GM11168 (cell line): Measurements from ENCODE around the gene MYT1.
"Not testable (repeated sequence)": the region's sequence is repeated elsewhere in the genome, so short reads cannot be mapped to it uniquely, and the experiment has no call there.

ENCODE experiments used
- in situ Hi-C: fragments of 300-500 bp; cut with MboI; formaldehyde crosslinking; loops from one replicate; pipeline ENCODE4 v1.12.0; 2022; ENCODE audit warnings: low sequenced_read_pairs; ENCODE audit not compliant: unreplicated experiment

The MYT1 gene

GRCh38 chr20:64258071-64258823, 94.0 kb downstream of the MYT1 start:
- in situ Hi-C loops = no loop called here

- in situ Hi-C loops = no loop called here
Measured at GRCh38 chr20:64260239-64260638, 96.0 kb downstream of the MYT1 start.

GRCh38 chr20:64261138-64261537, 96.9 kb downstream of the MYT1 start:
- in situ Hi-C loops = no loop called here

GRCh38 chr20:64264091-64264490, 99.8 kb downstream of the MYT1 start:
- in situ Hi-C loops = no loop called here

DNA sequence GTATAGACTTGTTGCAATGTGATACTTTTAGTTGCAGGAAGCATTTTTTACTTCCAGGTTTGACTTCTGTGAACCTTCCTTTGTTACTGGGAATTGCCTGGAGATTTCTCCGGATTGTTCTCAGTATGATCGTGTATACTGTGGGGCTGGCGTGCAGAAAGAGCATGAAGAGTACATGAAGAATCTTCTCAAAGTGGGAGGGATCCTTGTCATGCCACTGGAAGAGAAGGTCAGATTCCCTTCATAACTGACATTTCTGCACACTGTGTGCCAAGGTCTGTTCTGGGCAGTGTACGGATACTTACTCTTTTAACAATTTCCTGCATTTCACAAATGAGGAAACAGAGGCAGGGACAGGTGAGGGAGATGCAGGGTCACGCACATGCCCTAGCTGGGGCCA, 100.9 kb downstream of the MYT1 start:
- in situ Hi-C loops = no loop called here

DNA sequence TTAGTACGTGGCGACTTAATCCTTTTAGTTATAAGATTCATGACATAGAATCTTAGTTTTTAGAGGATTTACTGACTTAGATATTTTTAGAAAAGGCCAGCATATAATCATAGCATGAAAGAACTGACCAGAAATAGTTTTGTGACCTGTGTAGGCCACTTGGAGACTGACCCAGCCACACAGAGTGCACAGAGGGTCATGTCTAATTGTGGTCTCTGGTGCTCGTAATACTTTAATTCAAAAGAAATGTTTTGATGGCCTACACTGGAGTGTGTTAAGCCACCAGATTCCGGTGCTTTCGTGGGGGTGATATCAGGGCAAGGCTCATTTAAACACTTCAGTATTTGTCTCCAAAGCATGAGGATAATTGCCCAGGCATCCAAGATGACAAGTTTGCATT, 102.7 kb downstream of the MYT1 start:
- in situ Hi-C loops = no loop called here

- in situ Hi-C loops = no loop called here
Measured at GRCh38 chr20:64268174-64268573, 103.9 kb downstream of the MYT1 start.

GRCh38 chr20:64269604-64270411, 105.6 kb downstream of the MYT1 start:
- in situ Hi-C loops = no loop called here

GRCh38 chr20:64271636-64272035, 107.4 kb downstream of the MYT1 start:
- in situ Hi-C loops = no loop called here

- in situ Hi-C loops = no loop called here
Measured at GRCh38 chr20:64273109-64273508, 108.9 kb downstream of the MYT1 start.

- in situ Hi-C loops = no loop called here
Measured at GRCh38 chr20:64276817-64277216, 112.6 kb downstream of the MYT1 start.

DNA sequence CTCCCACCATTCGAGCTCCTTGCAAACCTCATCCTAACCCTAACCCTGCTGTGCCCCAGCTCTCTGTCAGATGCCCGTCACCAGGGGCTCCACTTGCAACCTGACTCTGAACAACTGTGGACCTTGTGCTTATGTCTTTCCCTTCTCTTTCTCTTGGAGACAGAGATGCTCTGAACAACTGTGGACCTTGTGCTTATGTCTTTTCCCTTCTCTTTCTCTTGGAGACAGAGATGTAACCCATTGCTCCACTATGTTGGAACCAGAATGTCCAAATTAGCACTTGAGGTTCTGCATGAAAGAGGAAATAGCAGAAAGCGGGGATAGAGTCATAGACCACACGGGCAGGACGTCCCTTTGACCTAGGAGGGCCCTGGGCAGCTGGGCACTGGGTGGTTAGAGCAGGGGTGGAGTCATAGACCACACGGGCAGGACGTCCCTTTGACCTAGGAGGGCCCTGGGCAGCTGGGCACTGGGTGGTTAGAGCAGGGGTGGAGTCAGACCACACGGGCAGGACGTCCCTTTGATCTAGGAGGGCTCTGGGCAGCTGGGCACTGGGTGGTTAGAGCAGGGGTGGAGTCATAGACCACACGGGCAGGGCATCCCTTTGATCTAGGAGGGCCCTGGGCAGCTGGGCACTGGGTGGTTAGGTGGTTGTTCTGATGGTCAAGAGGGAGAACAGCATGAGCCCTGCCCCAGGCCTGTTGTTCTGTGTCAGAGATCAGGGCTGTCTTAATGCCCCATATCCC, 113.5 kb downstream of the MYT1 start:
- in situ Hi-C loops = no loop called here

DNA sequence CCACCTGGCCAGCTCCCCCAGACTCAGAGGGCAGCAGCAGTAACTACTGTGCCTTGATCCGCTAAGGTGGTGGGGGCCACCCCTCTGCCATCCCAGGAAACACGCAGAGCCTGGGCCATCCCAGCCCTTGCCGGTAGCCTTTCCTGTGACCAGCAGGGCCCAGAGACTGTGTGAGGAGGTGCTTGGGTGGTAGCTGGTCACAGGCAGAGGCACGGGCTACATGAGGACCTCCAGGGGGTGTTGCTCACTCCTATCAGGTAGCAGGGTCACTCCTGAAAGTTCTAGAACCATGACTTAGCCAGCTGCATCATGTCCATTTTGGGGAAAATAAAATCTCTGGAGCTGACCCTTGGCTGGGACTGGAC, 114.0 kb downstream of the MYT1 start:
- in situ Hi-C loops = no loop called here

- in situ Hi-C loops = no loop called here
Measured at GRCh38 chr20:64279826-64280459, 115.7 kb downstream of the MYT1 start.

DNA sequence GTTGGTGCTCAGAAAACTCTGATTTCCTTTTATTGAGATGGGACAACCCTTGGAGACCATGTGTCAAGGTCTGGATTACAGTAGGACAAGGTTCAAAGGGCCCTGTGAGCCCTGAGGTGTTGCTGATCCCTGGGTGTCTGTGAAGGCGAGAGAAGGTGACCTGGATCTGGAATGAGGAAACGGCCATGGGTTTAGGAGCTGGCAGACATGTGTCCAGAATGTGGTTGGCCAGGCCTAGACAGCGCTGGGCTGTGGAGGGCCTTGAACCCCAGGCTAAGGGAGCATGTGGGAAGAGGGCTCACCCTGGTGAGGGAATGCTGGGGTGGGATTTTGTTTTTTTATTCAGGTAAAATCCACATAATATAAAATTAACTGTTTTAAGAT, 116.2 kb downstream of the MYT1 start:
- in situ Hi-C loops = no loop called here

DNA sequence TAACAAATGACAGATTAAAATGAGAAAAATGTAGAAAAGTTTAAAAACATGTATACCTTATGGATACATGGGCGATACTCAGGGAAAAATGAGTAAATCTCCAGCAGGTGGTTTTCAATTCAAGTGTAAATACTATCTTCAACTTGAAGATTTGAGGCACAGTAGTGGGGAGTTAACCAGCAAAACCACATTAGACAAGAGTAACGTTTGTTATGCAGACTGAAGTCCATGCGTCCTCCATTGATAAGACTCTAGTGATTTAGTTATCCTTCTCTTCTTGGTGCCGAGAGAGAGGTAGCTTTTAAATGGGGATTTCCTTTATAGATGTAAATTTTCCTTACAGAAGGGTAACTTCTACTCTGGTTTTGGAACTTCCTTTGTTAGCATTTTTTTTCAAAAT, 119.4 kb downstream of the MYT1 start:
- in situ Hi-C loops = no loop called here

DNA sequence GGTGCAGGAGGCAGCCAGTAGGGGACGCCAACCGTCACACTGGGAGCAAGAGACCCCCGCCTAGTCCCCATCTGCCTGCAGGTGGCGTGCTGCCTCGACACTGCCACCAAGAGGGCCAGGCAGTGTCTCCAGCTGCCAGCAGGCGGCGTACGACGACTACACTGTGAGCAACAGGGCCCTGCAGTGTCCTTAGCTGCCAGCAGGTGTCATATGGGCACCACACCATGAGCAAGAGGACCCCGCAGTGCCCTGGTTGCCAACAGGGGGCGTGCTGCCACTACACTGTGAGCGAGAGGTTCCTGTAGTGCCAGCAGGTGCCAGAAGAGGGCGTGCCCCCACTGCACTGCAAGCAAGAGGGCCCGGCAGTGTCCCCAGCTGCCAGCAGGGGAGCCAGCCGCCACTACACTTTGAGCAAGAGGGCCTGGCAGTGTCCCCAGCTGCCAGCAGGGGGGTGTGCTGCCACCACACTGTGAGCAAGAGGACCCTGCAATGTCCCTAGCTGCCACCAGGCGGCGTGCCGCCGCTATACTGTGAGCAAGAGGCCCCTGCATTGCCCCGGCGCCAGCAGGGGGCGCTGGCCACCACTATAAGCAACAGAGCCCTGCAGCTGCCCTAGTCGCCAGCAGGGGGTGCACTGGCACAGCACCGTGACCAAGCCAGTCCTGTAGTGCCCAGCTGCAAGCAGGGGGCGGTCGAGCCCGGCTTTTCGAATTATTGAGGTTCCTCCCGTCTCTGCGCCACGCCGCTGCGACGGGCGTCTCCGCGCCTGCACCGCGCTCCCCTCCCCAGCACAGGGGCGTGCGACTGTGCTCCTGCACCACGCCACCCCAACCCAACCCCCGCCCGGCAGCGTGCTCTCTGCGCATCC, 121.6 kb downstream of the MYT1 start:
- in situ Hi-C loops = not testable (repeated sequence)

GRCh38 chr20:64286447-64287263, 122.4 kb downstream of the MYT1 start:
- in situ Hi-C loops = not testable (repeated sequence)

DNA sequence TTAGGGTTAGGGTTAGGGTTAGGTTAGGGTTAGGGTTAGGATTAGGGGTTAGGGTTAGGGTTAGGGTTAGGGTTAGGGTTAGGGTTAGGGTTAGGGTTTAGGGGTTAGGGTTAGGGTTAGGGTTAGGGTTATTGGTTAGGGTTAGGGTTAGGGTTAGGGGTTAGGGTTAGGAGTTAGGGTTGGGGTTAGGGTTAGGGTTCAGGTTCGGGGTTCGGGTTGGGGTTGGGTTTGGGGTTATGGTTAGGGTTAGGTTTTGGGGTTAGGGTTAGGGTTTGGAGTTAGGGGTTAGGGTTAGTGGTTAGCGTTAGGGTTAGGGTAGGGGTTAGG, 123.0 kb downstream of the MYT1 start:
- in situ Hi-C loops = not testable (repeated sequence)
